A673 (cell line): ENCODE measurements around the gene FBXL22. TPM values are rescaled to one million over a fixed set of nuclear protein-coding genes. Genes with fewer than 3 reads are reported as not detected.

Experiments used
- BruUV-seq: library from RNA; stranded (reverse); fragments of 400-500 nt; replicated peaks from 2 replicates; lab custom pipeline; 2021; lab: Mats Ljungman, UMichigan
- CTCF ChIA-PET: fragments of 300-600 bp; sonication (Branson Sonifier 250); formaldehyde crosslinking; loops from one replicate; lab custom pipeline; 2022; ENCODE audit warnings: antibody characterized with exemption; lab: Charles Lee
- POLR2A ChIA-PET: fragments of 300-600 bp; sonication (Branson Sonifier 250); formaldehyde crosslinking; loops from one replicate; lab custom pipeline; 2022; ENCODE audit warnings: antibody characterized with exemption; ENCODE audit not compliant: low non-redundant PET; lab: Charles Lee
- DNase-seq: peaks from one replicate; pipeline ENCODE4 v3.0.0-alpha.2; 2015; ENCODE audit warnings: low spot score
- H3K27ac ChIP-seq: fragments of 200-600 bp; sonication (generic); 2 replicates; pipeline ENCODE4 v1.5.1; 2016; ENCODE audit warnings: mixed run types, low read depth, mild to moderate bottlenecking, mixed read lengths, antibody characterized with exemption, low read length; ENCODE audit not compliant: poor library complexity, severe bottlenecking
- H3K27me3 ChIP-seq: fragments of 200-600 bp; sonication (generic); replicated peaks from 2 replicates; pipeline ENCODE4 v1.6.1; 2017; ENCODE audit warnings: mixed run types, low read depth, mild to moderate bottlenecking, mixed read lengths, antibody characterized with exemption, low read length; ENCODE audit not compliant: insufficient read depth, poor library complexity
- H3K36me3 ChIP-seq: fragments of 200-600 bp; sonication (generic); 2 replicates; pipeline ENCODE4 v1.6.1; 2016; ENCODE audit warnings: mixed run types, mild to moderate bottlenecking, mixed read lengths, antibody characterized with exemption, low read length; ENCODE audit not compliant: insufficient read depth, poor library complexity, severe bottlenecking
- H3K4me1 ChIP-seq: fragments of 200-600 bp; sonication (generic); 2 replicates; pipeline ENCODE4 v1.6.1; 2017; ENCODE audit warnings: mixed run types, mild to moderate bottlenecking, mixed read lengths, antibody characterized with exemption, low read length; ENCODE audit not compliant: insufficient read depth, poor library complexity, severe bottlenecking
- H3K4me3 ChIP-seq: fragments of 200-600 bp; sonication (generic); 2 replicates; pipeline ENCODE4 v1.5.1; 2016; ENCODE audit warnings: low read depth, mixed run types, mild to moderate bottlenecking, mixed read lengths, low read length; ENCODE audit not compliant: poor library complexity, severe bottlenecking
- H3K9me3 ChIP-seq: fragments of 200-600 bp; sonication (generic); 2 replicates; pipeline ENCODE4 v1.6.1; 2016; ENCODE audit warnings: mixed run types, low read depth, mild to moderate bottlenecking, mixed read lengths, antibody characterized with exemption, low read length; ENCODE audit not compliant: poor library complexity, severe bottlenecking
- EZH2 ChIP-seq: fragments of 200-600 bp; sonication (generic); IDR thresholded peaks from 2 replicates; pipeline ENCODE4 v1.6.1; 2017; ENCODE audit warnings: borderline replicate concordance, low read depth, mild to moderate bottlenecking, mixed read lengths, antibody characterized with exemption, low read length; ENCODE audit not compliant: poor library complexity, severe bottlenecking
- intact Hi-C: fragments of 100-400 bp; cut with micrococcal nuclease; formaldehyde crosslinking; loops from one replicate; pipeline ENCODE4 v1.10.0; 2022; ENCODE audit not compliant: unreplicated experiment
- total RNA-seq: library from RNA; stranded (reverse); gene quantifications from 2 replicates; pipeline ENCODE4 v1.2.3, GENCODE V29; 2021
- TF ChIP-seq, protein P1 (sequence below): fragments of 300-800, 200-600 bp; sonication (generic); conservative IDR thresholded peaks from 2 replicates; pipeline ENCODE4 v1.5.1; 2017; ENCODE audit warnings: low read depth, mild to moderate bottlenecking, antibody characterized with exemption, low read length, moderate library complexity, mixed read lengths

FBXL22 gene
- total RNA-seq, 1 experiment from 2014 or later: 0.52 TPM

DNA sequence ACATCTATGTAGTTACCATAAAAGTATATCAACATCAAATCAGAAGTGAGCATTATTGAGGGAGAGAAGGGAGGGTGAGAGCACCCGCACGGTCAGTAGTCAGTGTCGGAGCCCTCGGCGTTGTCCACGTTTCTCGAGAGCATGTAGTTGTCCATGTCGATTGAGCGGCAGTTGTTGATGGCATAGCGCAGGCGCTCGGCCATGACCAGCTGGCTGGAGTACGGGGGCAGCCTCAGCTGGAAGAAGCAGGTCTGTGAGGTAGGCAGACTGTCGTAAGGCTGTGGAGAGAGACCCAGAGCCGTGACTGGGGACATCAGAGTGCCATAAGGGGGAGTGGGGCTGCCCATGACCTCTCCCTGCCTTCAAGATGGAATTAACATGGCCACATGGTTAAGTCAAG is 11.8 kb downstream of the FBXL22 start:
- DNase-seq: no peak
- Histone ChIP-seq H3K27me3 (no peaks in the 10 kb centered on the region), H3K27ac (no peak overlapping the region), H3K9me3 (no peaks in the 10 kb centered on the region), H3K36me3 (peaks cover 2% of the 10 kb centered on the region), H3K4me3 (no peak overlapping the region), H3K4me1 (peaks cover 26% of the 10 kb centered on the region)
- BruUV-seq: no TSS peak
- intact Hi-C loops: loop anchor here (10.0 kb wide), 1 partner anchor 324 kb away; no protein-coding TSS in a partner anchor
- CTCF ChIA-PET: no interaction called here
- TF ChIP-seq, protein P1, sequence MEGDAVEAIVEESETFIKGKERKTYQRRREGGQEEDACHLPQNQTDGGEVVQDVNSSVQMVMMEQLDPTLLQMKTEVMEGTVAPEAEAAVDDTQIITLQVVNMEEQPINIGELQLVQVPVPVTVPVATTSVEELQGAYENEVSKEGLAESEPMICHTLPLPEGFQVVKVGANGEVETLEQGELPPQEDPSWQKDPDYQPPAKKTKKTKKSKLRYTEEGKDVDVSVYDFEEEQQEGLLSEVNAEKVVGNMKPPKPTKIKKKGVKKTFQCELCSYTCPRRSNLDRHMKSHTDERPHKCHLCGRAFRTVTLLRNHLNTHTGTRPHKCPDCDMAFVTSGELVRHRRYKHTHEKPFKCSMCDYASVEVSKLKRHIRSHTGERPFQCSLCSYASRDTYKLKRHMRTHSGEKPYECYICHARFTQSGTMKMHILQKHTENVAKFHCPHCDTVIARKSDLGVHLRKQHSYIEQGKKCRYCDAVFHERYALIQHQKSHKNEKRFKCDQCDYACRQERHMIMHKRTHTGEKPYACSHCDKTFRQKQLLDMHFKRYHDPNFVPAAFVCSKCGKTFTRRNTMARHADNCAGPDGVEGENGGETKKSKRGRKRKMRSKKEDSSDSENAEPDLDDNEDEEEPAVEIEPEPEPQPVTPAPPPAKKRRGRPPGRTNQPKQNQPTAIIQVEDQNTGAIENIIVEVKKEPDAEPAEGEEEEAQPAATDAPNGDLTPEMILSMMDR: no peak
- no peak for TF ChIP-seq EZH2
- POLR2A ChIA-PET: no interaction called here

DNA sequence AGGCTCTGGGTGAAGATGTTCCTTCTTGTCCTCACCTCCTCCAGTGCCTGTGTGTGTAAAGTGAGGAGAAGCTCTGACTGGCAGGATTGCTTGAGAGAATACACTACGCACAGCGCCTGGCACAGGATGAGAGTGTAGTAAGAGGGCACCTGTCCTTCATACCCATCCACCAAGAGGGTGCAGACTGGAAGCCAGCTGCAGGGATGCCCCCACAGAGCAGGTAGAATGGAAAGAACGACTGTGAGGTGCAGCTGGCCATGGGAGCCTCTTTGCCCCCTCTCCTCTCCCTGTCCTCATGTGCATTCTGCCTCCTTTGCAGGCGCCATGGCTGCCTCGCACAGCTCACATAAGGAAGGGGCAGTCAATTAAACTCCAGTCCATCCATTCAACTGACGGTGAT is 12.3 kb downstream of the FBXL22 start:
- intact Hi-C loops: loop anchor here (10.0 kb wide), 1 partner anchor 325 kb away; no protein-coding TSS in a partner anchor
- POLR2A ChIA-PET: interaction anchor here (0.6 kb wide), 1 partner anchor 472 kb away, joined by 3 read pairs; no protein-coding TSS in a partner anchor
- Histone ChIP-seq H3K36me3 (peaks cover 2% of the 10 kb centered on the region), H3K9me3 (no peaks in the 10 kb centered on the region), H3K27ac (peak overlapping the region; percentile 91), H3K27me3 (no peaks in the 10 kb centered on the region), H3K4me3 (no peak overlapping the region), H3K4me1 (peaks cover 26% of the 10 kb centered on the region)
- no peak for DNase-seq
- no TSS peak for BruUV-seq
- TF ChIP-seq, protein P1: no peak
- no peak for TF ChIP-seq EZH2
- CTCF ChIA-PET: interaction anchor here (0.6 to 1.4 kb wide), 11 partner anchors 58 to 543 kb away, joined by 3 to 17 read pairs (median 6); partner anchors contain the start of genes CIAO2A and DAPK2

DNA sequence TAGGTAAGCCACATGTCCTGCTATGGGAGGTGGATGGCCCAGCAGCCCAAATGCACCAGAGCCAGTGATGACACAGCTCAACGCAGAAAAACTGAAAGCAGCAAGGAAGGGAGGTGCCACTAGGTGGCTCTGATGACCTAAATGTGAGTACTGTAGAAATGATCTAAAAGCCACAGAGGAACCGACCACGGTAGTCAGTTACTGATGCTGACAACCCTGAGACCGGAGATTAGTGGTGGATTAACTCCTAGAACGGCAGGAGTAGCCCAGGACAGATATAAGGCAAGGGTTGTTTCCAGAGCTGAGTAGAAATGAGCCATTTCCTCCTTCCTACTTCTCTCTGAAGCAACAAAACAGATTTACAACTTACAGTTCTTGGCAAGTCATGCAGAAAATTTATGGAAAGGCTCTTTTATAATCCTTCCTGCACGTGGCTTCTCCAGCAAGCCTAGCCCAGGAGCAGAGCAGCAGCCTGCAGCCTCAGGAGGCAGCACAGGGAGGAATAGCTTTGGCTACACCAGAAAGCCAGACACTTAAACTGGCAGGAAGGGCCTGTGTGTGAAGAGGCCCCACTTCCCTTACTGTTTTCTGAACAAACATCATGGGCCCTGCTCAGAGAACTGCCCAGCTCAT is 13.1 kb downstream of the FBXL22 start:
- peak; percentile 98 for DNase-seq
- H3K4me3 ChIP-seq: no peak overlapping the region
- peak overlapping the region; percentile 91 for H3K27ac ChIP-seq
- H3K4me1 ChIP-seq: peaks cover 26% of the 10 kb centered on the region
- CTCF ChIA-PET: interaction anchor here (0.6 to 1.4 kb wide), 13 partner anchors 11 to 543 kb away, joined by 3 to 17 read pairs (median 4); partner anchors contain the start of genes CIAO2A and DAPK2
- TF ChIP-seq EZH2: no peak
- TF ChIP-seq, protein P1: peak; percentile 90
- intact Hi-C loops: loop anchor here (1.0 to 5.0 kb wide), 3 partner anchors 280 to 457 kb away; partner anchors contain the start of gene DAPK2
- peaks cover 2% of the 10 kb centered on the region for H3K36me3 ChIP-seq
- H3K9me3 ChIP-seq: no peaks in the 10 kb centered on the region
- POLR2A ChIA-PET: interaction anchor here (0.6 kb wide), 1 partner anchor 471 kb away, joined by 3 read pairs; no protein-coding TSS in a partner anchor
- BruUV-seq: no TSS peak
- H3K27me3 ChIP-seq: no peaks in the 10 kb centered on the region
